G401 (cell line): Measurements from ENCODE around the gene CYGB. TPM values are rescaled to one million over a fixed set of nuclear protein-coding genes. Genes with fewer than 3 reads are reported as not detected.

ENCODE experiments used
- total RNA-seq: library from RNA; depleted of rRNA; stranded (reverse); fragments of >200 nt; shearing (Covaris generic); gene quantifications from 2 replicates; pipeline ENCODE4 v1.2.3, GENCODE V29; 2014; rRNA removed

CYGB gene
- total RNA-seq, 1 experiment from 2014 or later: 3.1 TPM

Other genes with a start within 250 kb of the CYGB start
- gene QRICH2, start 229.4 kb downstream of the CYGB start, total RNA-seq: 0.47 and 1.4 TPM in 2 replicates
- gene PRPSAP1, start 183.8 kb downstream of the CYGB start, total RNA-seq: 28.0 and 30.8 TPM in 2 replicates
- 5.8 and 10.6 TPM in 2 replicates for gene SPHK1, start 153.1 kb downstream of the CYGB start, total RNA-seq
- 30.5 and 34.9 TPM in 2 replicates for gene UBE2O, start 84.6 kb downstream of the CYGB start, total RNA-seq
- not detected in 2 replicates for gene AANAT, start 70.1 kb downstream of the CYGB start, total RNA-seq
- gene RHBDF2, start 36.3 kb downstream of the CYGB start, total RNA-seq: 4.1 and 13.1 TPM in 2 replicates
- gene PRCD, start 2.3 kb upstream of the CYGB start, total RNA-seq: 9.4 and 12.2 TPM in 2 replicates
- 14.3 and 30.6 TPM in 2 replicates for gene ST6GALNAC2, start 48.2 kb upstream of the CYGB start, total RNA-seq
- not detected in 2 replicates for gene ST6GALNAC1, start 106.0 kb upstream of the CYGB start, total RNA-seq
- 93.4 and 96.7 TPM in 2 replicates for gene MXRA7, start 173.3 kb upstream of the CYGB start, total RNA-seq
- gene JMJD6, start 188.9 kb upstream of the CYGB start, total RNA-seq: 14.6 and 31.9 TPM in 2 replicates
- 25.9 and 34.6 TPM in 2 replicates for gene METTL23, start 189.1 kb upstream of the CYGB start, total RNA-seq
- gene SRSF2, start 199.6 kb upstream of the CYGB start, total RNA-seq: 369 and 387 TPM in 2 replicates
- 11.5 and 45.7 TPM in 2 replicates for gene MFSD11, start 200.4 kb upstream of the CYGB start, total RNA-seq